Left lung (tissue), 10 donors: ENCODE measurements around the gene APOBEC3A. TPM values are rescaled to one million over a fixed set of nuclear protein-coding genes. Genes with fewer than 3 reads are reported as not detected.

Source experiments
- ATAC-seq: fragments of 200-7000 bp; cut with Tn5 transposase; one replicate; pipeline ENCODE4 v1.9.1; 2020; ENCODE audit warnings: moderate library complexity
- DNase-seq, 4 donors: peaks; one replicate each; pipeline ENCODE4 v3.0.0-alpha.2; 2013 to 2020
- H3K27ac ChIP-seq, 2 donors: fragments of 200-600 bp; sonication (generic) in 1 of 2; one replicate each; pipeline versions ENCODE4 v1.5.0 to v1.8.0; 2020 to 2021
- H3K27me3 ChIP-seq, 2 donors: fragments of 200-600 bp; sonication (generic) in 1 of 2; one replicate each; pipeline versions ENCODE4 v1.5.0 to v1.8.0; 2020 to 2021
- H3K36me3 ChIP-seq, 2 donors: fragments of 200-600 bp; sonication (generic) in 1 of 2; one replicate each; pipeline versions ENCODE4 v1.5.0 to v1.8.0; 2020 to 2021
- H3K4me1 ChIP-seq, 2 donors: fragments of 200-600 bp; one replicate each; pipeline ENCODE4 v1.8.0; 2021
- H3K4me3 ChIP-seq, 2 donors: fragments of 200-600 bp; sonication (generic) in 1 of 2; one replicate each; pipeline versions ENCODE4 v1.5.0 to v1.8.0; 2020 to 2021; ENCODE audit warnings: mild to moderate bottlenecking in 1 of 2
- H3K9me3 ChIP-seq, 2 donors: fragments of 200-600 bp; sonication (generic) in 1 of 2; one replicate each; pipeline versions ENCODE4 v1.5.0 to v1.8.0; 2020 to 2021
- CTCF ChIP-seq, 2 donors: fragments of 200-600 bp; sonication (generic) in 1 of 2; IDR thresholded peaks; one replicate each; pipeline versions ENCODE4 v1.5.0 to v1.8.0; 2021; ENCODE audit warnings: antibody characterized with exemption in 2 of 2
- intact Hi-C, 2 donors: fragments of 100-400 bp; cut with DNase I; formaldehyde crosslinking; loops; one replicate each; pipeline versions ENCODE4 v1.11.2 to v1.14.2; 2022
- polyA plus RNA-seq, 6 donors: library from polyadenylated mRNA; unstranded; fragments of 120-200 nt; gene quantifications; one replicate each; pipeline ENCODE4 v1.2.1, GENCODE V29; 2013; ENCODE audit not compliant: insufficient read length in 6 of 6
- total RNA-seq, 2 donors: library from RNA; stranded (reverse); fragmentation: NEBNext Ultra II Directional; extraction: Animal tissue kit (Norgen Biotek cat#: 25700); gene quantifications; one replicate each; pipeline ENCODE4 v1.2.1, GENCODE V29; 2021
- donor health status: DM: no; HTN: yes; CAD: no.
- donor health status: DM: no; HTN: no; CAD: no.

The APOBEC3A gene
- total and polyA plus RNA-seq, 8 donors = 0.38 to 25.5 (median 0.52) TPM; not detected in 3

GRCh38 chr22:38921120-38921519 is 36.3 kb upstream of the APOBEC3A start:
- no peaks in the 10 kb centered on the region for H3K36me3 ChIP-seq
- intact Hi-C loops = no loop called here
- H3K4me1 ChIP-seq = peaks cover 4 to 13% of the 10 kb centered on the region in 2 donors
- H3K27ac ChIP-seq = no peak overlapping the region
- ATAC-seq = no peak
- DNase-seq = peak in 1 of 4 donors; percentile 47
- no peak overlapping the region for H3K4me3 ChIP-seq
- H3K9me3 ChIP-seq = no peaks in the 10 kb centered on the region
- H3K27me3 ChIP-seq = peaks cover 0 to 35% of the 10 kb centered on the region in 2 donors
- no peak for TF ChIP-seq CTCF (IDR thresholded peaks at IDR 0.05)

GRCh38 chr22:38921806-38922205 is 35.6 kb upstream of the APOBEC3A start:
- Histone ChIP-seq H3K36me3 (no peaks in the 10 kb centered on the region), H3K4me1 (peaks cover 4 to 17% of the 10 kb centered on the region in 2 donors), H3K27me3 (peaks cover 0 to 36% of the 10 kb centered on the region in 2 donors), H3K27ac (no peak overlapping the region), H3K9me3 (no peaks in the 10 kb centered on the region), H3K4me3 (no peak overlapping the region)
- ATAC-seq (no peak), DNase-seq (no peak)
- TF ChIP-seq CTCF (IDR thresholded peaks at IDR 0.05) = no peak
- intact Hi-C loops = no loop called here

DNA sequence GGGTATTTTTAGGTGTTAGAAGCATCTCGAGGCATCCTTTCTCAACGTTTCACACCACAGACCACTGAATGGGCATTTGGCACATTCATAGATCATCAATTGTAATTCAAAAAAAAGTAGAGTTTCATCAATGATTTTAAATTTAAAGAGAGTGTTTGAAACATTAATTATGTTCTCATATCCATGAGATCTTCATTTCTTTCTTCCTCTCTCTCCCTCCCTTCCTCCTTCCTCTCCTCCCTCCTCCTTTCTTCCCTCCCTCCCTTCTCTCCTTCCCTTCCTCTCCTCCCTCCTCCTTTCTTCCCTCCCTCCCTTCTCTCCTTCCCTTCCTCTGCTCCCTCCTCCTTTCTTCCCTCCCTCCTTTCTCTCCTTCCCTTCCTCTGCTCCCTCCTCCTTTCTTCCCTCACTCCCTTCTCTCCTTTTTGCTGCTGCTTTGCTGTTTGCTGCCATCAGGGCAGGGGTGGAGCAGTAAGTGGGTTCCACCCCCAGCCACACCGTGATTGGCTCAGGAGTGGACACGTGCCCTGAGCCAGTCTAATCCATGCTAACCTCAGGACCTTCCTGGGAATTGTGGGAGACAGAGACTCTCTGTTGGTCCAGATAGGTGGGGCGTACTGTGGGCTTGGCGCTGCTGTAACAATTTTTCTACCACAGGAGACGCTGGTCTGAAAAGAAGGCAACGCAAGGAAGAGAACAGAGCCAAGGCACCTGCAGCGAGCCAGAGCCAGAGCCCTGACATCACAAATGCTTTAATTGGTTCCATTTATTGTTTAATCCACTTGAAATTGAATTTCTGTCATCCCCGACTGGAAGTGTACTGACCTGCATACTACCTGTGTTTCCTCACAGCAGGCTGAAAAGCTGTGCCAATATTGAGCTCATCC is 33.7 kb upstream of the APOBEC3A start:
- Histone ChIP-seq H3K36me3 (no peaks in the 10 kb centered on the region), H3K4me1 (peaks cover 16 to 27% of the 10 kb centered on the region in 2 donors), H3K27ac (peak overlapping the region; percentile 78 to 86), H3K27me3 (peaks cover 0 to 53% of the 10 kb centered on the region in 2 donors), H3K9me3 (no peaks in the 10 kb centered on the region), H3K4me3 (no peak overlapping the region)
- DNase-seq = peak in 3 of 4 donors; percentile 60 to 77 (median 74)
- ATAC-seq = peak; percentile 88
- no peak for TF ChIP-seq CTCF (IDR thresholded peaks at IDR 0.05)
- intact Hi-C loops = no loop called here

DNA sequence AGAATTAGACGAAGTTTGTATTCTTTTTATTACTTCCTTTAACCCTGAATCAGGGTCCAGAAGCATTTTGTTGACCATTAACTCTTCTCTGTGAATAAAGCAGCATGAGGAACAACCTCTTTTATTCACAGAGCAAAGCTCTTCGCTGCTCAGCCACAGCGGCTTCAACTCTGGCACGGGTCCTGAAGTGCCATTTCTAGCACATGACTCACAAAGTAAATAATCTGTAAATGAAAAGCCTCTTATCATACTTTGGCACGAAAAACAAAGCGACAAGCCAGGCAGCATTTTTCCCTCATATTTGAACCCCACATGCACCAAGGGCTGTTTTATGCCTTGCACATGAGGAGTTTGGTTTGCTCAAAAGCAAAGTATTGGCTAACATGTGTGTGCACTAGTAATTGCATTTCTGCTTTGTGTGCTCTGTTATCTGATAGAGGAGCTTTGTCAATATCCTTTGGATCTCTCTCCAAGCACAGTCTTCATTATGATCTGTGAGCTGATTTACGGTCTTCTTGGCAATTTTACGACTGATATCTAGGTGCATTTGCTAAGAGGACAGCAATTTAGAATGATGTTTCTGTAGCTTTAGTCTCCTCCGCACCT is 33.0 kb upstream of the APOBEC3A start:
- Histone ChIP-seq H3K4me3 (no peak overlapping the region), H3K27me3 (peaks cover 0 to 57% of the 10 kb centered on the region in 2 donors), H3K27ac (peak overlapping the region; percentile 78 to 86), H3K4me1 (peaks cover 16 to 27% of the 10 kb centered on the region in 2 donors), H3K9me3 (no peaks in the 10 kb centered on the region), H3K36me3 (no peaks in the 10 kb centered on the region)
- TF ChIP-seq CTCF (IDR thresholded peaks at IDR 0.05) = no peak
- intact Hi-C loops = no loop called here
- DNase-seq (peak in 3 of 4 donors; percentile 83 to 97 (median 93)), ATAC-seq (peak; percentile 77)

GRCh38 chr22:38925571-38926041 is 31.8 kb upstream of the APOBEC3A start:
- intact Hi-C loops = no loop called here
- no peak for ATAC-seq

More at GRCh38 chr22:38925571-38926041, 31.8 kb upstream of the APOBEC3A start:
- no peak for TF ChIP-seq CTCF (IDR thresholded peaks at IDR 0.05)
- H3K27ac ChIP-seq = no peak overlapping the region
- DNase-seq = no peak
- H3K4me1 ChIP-seq = peaks cover 16 to 27% of the 10 kb centered on the region in 2 donors
- H3K36me3 ChIP-seq = no peaks in the 10 kb centered on the region
- H3K4me3 ChIP-seq = no peak overlapping the region
- peaks cover 0 to 57% of the 10 kb centered on the region in 2 donors for H3K27me3 ChIP-seq
- no peaks in the 10 kb centered on the region for H3K9me3 ChIP-seq
